HCT116 (cell line): ENCODE results near the gene MFRP. TPM values are rescaled to one million over a fixed set of nuclear protein-coding genes. Genes with fewer than 3 reads are reported as not detected.

ENCODE experiments used
- ATAC-seq: fragments of 200-7000 bp; cut with Tn5 transposase; 2 replicates; pipeline ENCODE4 v1.9.1; 2020; ENCODE audit warnings: mild to moderate bottlenecking, moderate library complexity
- BruUV-seq: library from RNA; stranded (reverse); fragments of 400-500 nt; replicated peaks from 2 replicates; lab custom pipeline; 2021; lab: Mats Ljungman, UMichigan
- CTCF ChIA-PET: fragments of 300-600 bp; sonication (Branson Sonifier 250); formaldehyde crosslinking; loops from one replicate; lab custom pipeline; 2021; ENCODE audit warnings: antibody characterized with exemption; lab: Charles Lee
- POLR2A ChIA-PET: fragments of 300-600, 350-600 bp; sonication (Branson Sonifier 250); formaldehyde crosslinking; loops from one replicate; lab custom pipeline; 2021; ENCODE audit warnings: antibody characterized with exemption; lab: Charles Lee
- RAD21 ChIA-PET, 2 experiments: fragments of 300-600 bp; sonication (Branson Sonifier 250); formaldehyde crosslinking; loops; one replicate each; lab custom pipeline; 2023; ENCODE audit warnings: low total read pairs in 2 of 2; ENCODE audit not compliant: uncharacterized antibody in 2 of 2, unreplicated experiment in 2 of 2, low non-redundant PET in 1 of 2; lab: Charles Lee
- DNase-seq: peaks from one replicate; pipeline ENCODE4 v3.0.0-alpha.2; 2010; ENCODE audit warnings: low read depth, low spot score
- H2AFZ ChIP-seq: fragments of 200-600 bp; shearing (Covaris generic), sonication (generic); 2 replicates; pipeline ENCODE4 v1.6.1; 2017; ENCODE audit warnings: low read depth, mixed run types, mixed read lengths, antibody characterized with exemption, low read length; ENCODE audit not compliant: poor library complexity, severe bottlenecking
- H3K27ac ChIP-seq: 2 replicates; pipeline ENCODE4 v1.5.1; 2012; ENCODE audit warnings: low read depth, low read length
- H3K27me3 ChIP-seq: fragments of 200-600 bp; sonication (generic); 2 replicates; pipeline ENCODE4 v1.6.1; 2016; ENCODE audit warnings: mixed run types, low read length, mixed read lengths; ENCODE audit not compliant: insufficient read depth
- H3K36me3 ChIP-seq, 2 experiments: fragments of 200-500 bp in 1 of 2; fragments of 200-600 bp in 1 of 2; sonication (Bioruptor generic) in 1 of 2; sonication (generic) in 1 of 2; 2 replicates each; pipeline versions ENCODE4 v1.5.1 to v1.6.1; 2014 to 2016; ENCODE audit warnings: low read length in 2 of 2, inconsistent platforms in 1 of 2, mixed read lengths in 1 of 2, mixed run types in 1 of 2; ENCODE audit not compliant: insufficient read depth in 2 of 2, control insufficient read depth in 1 of 2
- H3K4me1 ChIP-seq, 2 experiments: fragments of 200-600 bp in 1 of 2; sonication (generic) in 1 of 2; 2 replicates each; pipeline versions ENCODE4 v1.5.1 to v1.6.1; 2012 to 2017; ENCODE audit warnings: low read length in 2 of 2, inconsistent platforms in 1 of 2, mild to moderate bottlenecking in 1 of 2, mixed read lengths in 1 of 2, mixed run types in 1 of 2, moderate library complexity in 1 of 2; ENCODE audit not compliant: insufficient read depth in 2 of 2, control insufficient read depth in 1 of 2
- H3K4me2 ChIP-seq: fragments of 200-600 bp; sonication (generic); 2 replicates; pipeline ENCODE4 v1.6.1; 2017; ENCODE audit warnings: mixed run types, low read length, mixed read lengths
- H3K4me3 ChIP-seq, 2 experiments: fragments of 200-600 bp in 1 of 2; sonication (generic) in 1 of 2; replicated peaks in 1 of 2; 2 replicates each; pipeline ENCODE4 v1.5.1; 2011 to 2016; ENCODE audit warnings: low read length in 2 of 2, control low read depth in 1 of 2, low read depth in 1 of 2, mild to moderate bottlenecking in 1 of 2, mixed read lengths in 1 of 2, mixed run types in 1 of 2
- H3K79me2 ChIP-seq: fragments of 200-600 bp; sonication (generic); 2 replicates; pipeline ENCODE4 v1.6.1; 2017; ENCODE audit warnings: mild to moderate bottlenecking, mixed run types, low read length, moderate library complexity, mixed read lengths; ENCODE audit not compliant: insufficient read depth
- H3K9ac ChIP-seq: fragments of 200-600 bp; sonication (generic); 2 replicates; pipeline ENCODE4 v1.6.1; 2016; ENCODE audit warnings: low read length, mixed read lengths
- H3K9me2 ChIP-seq: fragments of 200-600 bp; sonication (generic), shearing (Covaris generic); 2 replicates; pipeline ENCODE4 v1.6.1; 2017; ENCODE audit warnings: mixed run types, mild to moderate bottlenecking, moderate library complexity; ENCODE audit not compliant: insufficient read depth
- H3K9me3 ChIP-seq, 2 experiments: fragments of 200-500 bp in 1 of 2; fragments of 200-600 bp in 1 of 2; sonication (Bioruptor generic) in 1 of 2; sonication (generic) in 1 of 2; 2 replicates each; pipeline ENCODE4 v1.6.1; 2014 to 2017; ENCODE audit warnings: low read length in 2 of 2, mixed read lengths in 2 of 2, inconsistent platforms in 1 of 2, low read depth in 1 of 2, mild to moderate bottlenecking in 1 of 2, mixed run types in 1 of 2, moderate library complexity in 1 of 2; ENCODE audit not compliant: control insufficient read depth in 1 of 2, insufficient read depth in 1 of 2
- H4K20me1 ChIP-seq: fragments of 200-600 bp; sonication (generic), shearing (Covaris generic); 2 replicates; pipeline ENCODE4 v1.6.1; 2017; ENCODE audit warnings: mixed run types, mild to moderate bottlenecking, moderate library complexity; ENCODE audit not compliant: insufficient read depth
- ATF3 ChIP-seq: IDR thresholded peaks from 2 replicates; pipeline ENCODE4 v1.6.1; 2012
- EGR1 ChIP-seq: IDR thresholded peaks from 2 replicates; pipeline ENCODE4 v1.6.1; 2012; ENCODE audit warnings: low read depth
- EZH2 ChIP-seq: fragments of 200-600 bp; sonication (generic); IDR thresholded peaks from 2 replicates; pipeline ENCODE4 v1.6.1; 2017; ENCODE audit warnings: antibody characterized with exemption, mixed run types
- EZH2phosphoT487 ChIP-seq: fragments of 200-600 bp; IDR thresholded peaks from 2 replicates; pipeline ENCODE4 v1.6.1; 2018; ENCODE audit warnings: antibody characterized with exemption, borderline replicate concordance
- FOSL1 ChIP-seq: IDR thresholded peaks from 2 replicates; pipeline ENCODE4 v1.6.1; 2012; ENCODE audit warnings: low read depth
- JUND ChIP-seq: IDR thresholded peaks from 2 replicates; pipeline ENCODE4 v1.6.1; 2012
- POLR2A ChIP-seq: IDR thresholded peaks from 2 replicates; pipeline ENCODE4 v1.7.0; 2011; ENCODE audit warnings: borderline replicate concordance; ENCODE audit not compliant: insufficient read depth, insufficient read length; ENCODE audit errors: extremely low read depth
- POLR2AphosphoS5 ChIP-seq: IDR thresholded peaks from 2 replicates; pipeline ENCODE4 v1.6.1; 2011; ENCODE audit warnings: mild to moderate bottlenecking, low read depth, low read length, moderate library complexity
- REST ChIP-seq: IDR thresholded peaks from 2 replicates; pipeline ENCODE4 v1.6.1; 2012; ENCODE audit warnings: low read depth
- SIN3A ChIP-seq: IDR thresholded peaks from 2 replicates; pipeline ENCODE4 v1.6.1; 2012; ENCODE audit warnings: low read depth
- SP1 ChIP-seq: IDR thresholded peaks from 2 replicates; pipeline ENCODE4 v1.6.1; 2012; ENCODE audit warnings: low read depth
- TCF7L2 ChIP-seq: IDR thresholded peaks from 2 replicates; pipeline ENCODE4 v1.7.0; 2011; ENCODE audit warnings: borderline replicate concordance, inconsistent platforms; ENCODE audit not compliant: insufficient read depth, insufficient read length; ENCODE audit errors: extremely low read depth
- YY1 ChIP-seq: IDR thresholded peaks from 2 replicates; pipeline ENCODE4 v1.6.1; 2011; ENCODE audit warnings: low read length, low read depth, moderate library complexity, mild to moderate bottlenecking; ENCODE audit not compliant: insufficient replicate concordance; ENCODE audit errors: extremely low read depth
- ZFX ChIP-seq: fragments of 450-650 bp; IDR thresholded peaks from 2 replicates; pipeline ENCODE4 v1.6.1; 2017
- ZNF274 ChIP-seq: fragments of 200-500 bp; sonication (Bioruptor generic); IDR thresholded peaks from 2 replicates; pipeline ENCODE4 v1.6.1; 2014; ENCODE audit warnings: mild to moderate bottlenecking, low read depth, low read length, inconsistent platforms
- intact Hi-C: fragments of 100-400 bp; cut with micrococcal nuclease; formaldehyde crosslinking; loops from 2 replicates; pipeline ENCODE4 v1.10.0; 2022
- total RNA-seq: library from RNA; stranded (reverse); gene quantifications from one replicate; pipeline ENCODE4 v1.2.1, GENCODE V29; 2021; ENCODE audit not compliant: unreplicated experiment
- TF ChIP-seq, protein P1 (sequence below): IDR thresholded peaks from 2 replicates; pipeline ENCODE4 v1.6.1; 2011; ENCODE audit warnings: mild to moderate bottlenecking, low read length, moderate library complexity; ENCODE audit not compliant: insufficient replicate concordance; ENCODE audit errors: extremely low read depth
- TF ChIP-seq, protein P2 (sequence below), 3 experiments: fragments of 200-600 bp in 1 of 3; sonication (generic) in 1 of 3; IDR thresholded peaks in 2 of 3; conservative IDR thresholded peaks in 1 of 3; 2 replicates each; pipeline ENCODE4 v1.5.1; 2012 to 2017; ENCODE audit warnings: low read depth in 2 of 3, low read length in 2 of 3, antibody characterized with exemption in 1 of 3, borderline replicate concordance in 1 of 3, control low read depth in 1 of 3, mild to moderate bottlenecking in 1 of 3, mixed read lengths in 1 of 3, mixed run types in 1 of 3, moderate library complexity in 1 of 3; ENCODE audit not compliant: insufficient read depth in 1 of 3

Gene MFRP
- total RNA-seq, 1 experiment from 2014 or later: not detected

GRCh38 chr11:119345685-119346084, 820 bp downstream of the MFRP start:
- Histone ChIP-seq H3K4me1 (no peaks in the 10 kb centered on the region), H3K4me3 (no peak overlapping the region), H4K20me1 (no peaks in the 10 kb centered on the region), H3K9ac (no peak overlapping the region), H3K36me3 (no peaks in the 10 kb centered on the region), H3K4me2 (no peak overlapping the region), H2AFZ (no peak overlapping the region), H3K9me2 (no peaks in the 10 kb centered on the region), H3K27ac (no peak overlapping the region), H3K79me2 (no peaks in the 10 kb centered on the region), H3K27me3 (no peaks in the 10 kb centered on the region), H3K9me3 (no peaks in the 10 kb centered on the region)
- POLR2A ChIA-PET: no interaction called here
- DNase-seq (no peak), ATAC-seq (no peak)
- TF ChIP-seq REST: no peak
- TF ChIP-seq EZH2phosphoT487: no peak
- TF ChIP-seq, protein P1, sequence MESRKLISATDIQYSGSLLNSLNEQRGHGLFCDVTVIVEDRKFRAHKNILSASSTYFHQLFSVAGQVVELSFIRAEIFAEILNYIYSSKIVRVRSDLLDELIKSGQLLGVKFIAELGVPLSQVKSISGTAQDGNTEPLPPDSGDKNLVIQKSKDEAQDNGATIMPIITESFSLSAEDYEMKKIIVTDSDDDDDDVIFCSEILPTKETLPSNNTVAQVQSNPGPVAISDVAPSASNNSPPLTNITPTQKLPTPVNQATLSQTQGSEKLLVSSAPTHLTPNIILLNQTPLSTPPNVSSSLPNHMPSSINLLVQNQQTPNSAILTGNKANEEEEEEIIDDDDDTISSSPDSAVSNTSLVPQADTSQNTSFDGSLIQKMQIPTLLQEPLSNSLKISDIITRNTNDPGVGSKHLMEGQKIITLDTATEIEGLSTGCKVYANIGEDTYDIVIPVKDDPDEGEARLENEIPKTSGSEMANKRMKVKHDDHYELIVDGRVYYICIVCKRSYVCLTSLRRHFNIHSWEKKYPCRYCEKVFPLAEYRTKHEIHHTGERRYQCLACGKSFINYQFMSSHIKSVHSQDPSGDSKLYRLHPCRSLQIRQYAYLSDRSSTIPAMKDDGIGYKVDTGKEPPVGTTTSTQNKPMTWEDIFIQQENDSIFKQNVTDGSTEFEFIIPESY: no peak
- no peak for TF ChIP-seq EZH2
- TF ChIP-seq ATF3: no peak
- TF ChIP-seq JUND: no peak
- no peak for TF ChIP-seq ZNF274
- TF ChIP-seq EGR1: no peak
- TF ChIP-seq TCF7L2: no peak
- no peak for TF ChIP-seq ZFX
- TF ChIP-seq POLR2AphosphoS5: no peak
- TF ChIP-seq SP1: no peak
- TF ChIP-seq POLR2A: no peak
- TF ChIP-seq SIN3A: no peak
- TF ChIP-seq, protein P2, sequence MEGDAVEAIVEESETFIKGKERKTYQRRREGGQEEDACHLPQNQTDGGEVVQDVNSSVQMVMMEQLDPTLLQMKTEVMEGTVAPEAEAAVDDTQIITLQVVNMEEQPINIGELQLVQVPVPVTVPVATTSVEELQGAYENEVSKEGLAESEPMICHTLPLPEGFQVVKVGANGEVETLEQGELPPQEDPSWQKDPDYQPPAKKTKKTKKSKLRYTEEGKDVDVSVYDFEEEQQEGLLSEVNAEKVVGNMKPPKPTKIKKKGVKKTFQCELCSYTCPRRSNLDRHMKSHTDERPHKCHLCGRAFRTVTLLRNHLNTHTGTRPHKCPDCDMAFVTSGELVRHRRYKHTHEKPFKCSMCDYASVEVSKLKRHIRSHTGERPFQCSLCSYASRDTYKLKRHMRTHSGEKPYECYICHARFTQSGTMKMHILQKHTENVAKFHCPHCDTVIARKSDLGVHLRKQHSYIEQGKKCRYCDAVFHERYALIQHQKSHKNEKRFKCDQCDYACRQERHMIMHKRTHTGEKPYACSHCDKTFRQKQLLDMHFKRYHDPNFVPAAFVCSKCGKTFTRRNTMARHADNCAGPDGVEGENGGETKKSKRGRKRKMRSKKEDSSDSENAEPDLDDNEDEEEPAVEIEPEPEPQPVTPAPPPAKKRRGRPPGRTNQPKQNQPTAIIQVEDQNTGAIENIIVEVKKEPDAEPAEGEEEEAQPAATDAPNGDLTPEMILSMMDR (IDR thresholded peaks at IDR 0.05 in 2 of 3, conservative IDR thresholded peaks at IDR 0.05 in 1 of 3; ENCODE audit: borderline replicate concordance in 1 of 3, insufficient read depth in 1 of 3, low read depth in 2 of 3, low read length in 2 of 3): no peak
- TF ChIP-seq YY1: no peak
- TF ChIP-seq FOSL1: no peak
- CTCF ChIA-PET: interaction anchor here (1.6 kb wide), 1 partner anchor 11 kb away, joined by 7 read pairs; no protein-coding TSS in a partner anchor
- RAD21 ChIA-PET: no interaction called here
- intact Hi-C loops: no loop called here
- no TSS peak for BruUV-seq
